Stomach (tissue), 9 donors: ENCODE results near the gene HTR2A. TPM values are rescaled to one million over a fixed set of nuclear protein-coding genes. Genes with fewer than 3 reads are reported as not detected.

ENCODE experiments used
- DNase-seq, 2 donors: peaks; one replicate each; pipeline versions ENCODE4 v3.0.0 to v3.0.0-alpha.2; 2013 to 2019
- H3K27ac ChIP-seq, 5 donors: fragments of 200-600 bp in 4 of 5; sonication (generic) in 4 of 5; one replicate each; pipeline ENCODE4 v1.5.1; 2013 to 2019; ENCODE audit warnings: mild to moderate bottlenecking in 1 of 5, moderate library complexity in 1 of 5
- H3K27me3 ChIP-seq, 3 donors: fragments of 200-600 bp; sonication (generic); one replicate each; pipeline ENCODE4 v1.5.1; 2017 to 2019; ENCODE audit warnings: mixed run types in 1 of 3
- H3K36me3 ChIP-seq, 4 donors: fragments of 200-600 bp; sonication (generic); 1 replicate in 3 of 4; 2 replicates in 1 of 4; pipeline ENCODE4 v1.5.1; 2016 to 2019
- H3K4me1 ChIP-seq, 4 donors: fragments of 200-600 bp; sonication (generic); one replicate each; pipeline ENCODE4 v1.5.1; 2016 to 2019
- H3K4me3 ChIP-seq, 4 donors: fragments of 200-600 bp; sonication (generic) in 3 of 4; one replicate each; pipeline ENCODE4 v1.5.1; 2016 to 2019; ENCODE audit warnings: mild to moderate bottlenecking in 1 of 4
- H3K9me3 ChIP-seq, 4 donors: fragments of 200-600 bp; sonication (generic); one replicate each; pipeline ENCODE4 v1.5.1; 2016 to 2019
- EP300 ChIP-seq: sonication (generic); formaldehyde crosslinking; IDR thresholded peaks from one replicate; pipeline ENCODE4 v1.6.1; 2017; ENCODE audit warnings: antibody characterized with exemption
- POLR2A ChIP-seq, 4 donors: fragments of 450-650 bp; IDR thresholded peaks; one replicate each; pipeline ENCODE4 v1.6.1; 2016; ENCODE audit warnings: antibody characterized with exemption in 4 of 4, control low read depth in 2 of 4, mild to moderate bottlenecking in 1 of 4, moderate library complexity in 1 of 4
- POLR2AphosphoS5 ChIP-seq, 3 donors: sonication (generic); formaldehyde crosslinking; IDR thresholded peaks; one replicate each; pipeline ENCODE4 v1.6.1; 2016; ENCODE audit warnings: antibody characterized with exemption in 3 of 3
- WGBS, 5 donors: extraction: QIAGEN DNeasy Blood & Tissue Kit in 3 of 5; methylation state at CpG; one replicate each; pipeline versions ENCODE4 v1.1.5 to v1.1.7; 2013 to 2018; 5-methylcytosine and 5-hydroxymethylcytosine counted together
- intact Hi-C: fragments of 100-400 bp; cut with DNase I; formaldehyde crosslinking; loops from one replicate; pipeline ENCODE4 v1.15.1; 2023; ENCODE audit warnings: low total_unique reads
- polyA plus RNA-seq, 3 donors: library from polyadenylated mRNA; stranded (reverse); fragments of 200-250 nt; gene quantifications; one replicate each; pipeline ENCODE4 v1.2.3, GENCODE V29; 2013
- total RNA-seq, 5 donors: library from RNA; depleted of rRNA; stranded (reverse); fragments of >200 nt; gene quantifications; one replicate each; pipeline versions ENCODE4 v1.1.0 to v1.2.3, GENCODE V29; 2014 to 2016
- TF ChIP-seq, protein P1 (sequence below), 7 experiments: fragments of 450-650 bp in 4 of 7; fragments of 200-600 bp in 3 of 7; sonication (generic) in 3 of 7; IDR thresholded peaks; one replicate each; pipeline ENCODE4 v1.5.1; 2016 to 2019; ENCODE audit warnings: antibody characterized with exemption in 7 of 7, control low read depth in 2 of 7, mild to moderate bottlenecking in 1 of 7
- donor health status: healthy with polysubstance abuse.
- donor health status: Bipolar disorder and iron deficiency.
- donor health status: healthy.

Gene HTR2A
- total and polyA plus RNA-seq, 8 donors, result 0.33 to 1.8 (median 0.87) TPM; not detected in 3

DNA sequence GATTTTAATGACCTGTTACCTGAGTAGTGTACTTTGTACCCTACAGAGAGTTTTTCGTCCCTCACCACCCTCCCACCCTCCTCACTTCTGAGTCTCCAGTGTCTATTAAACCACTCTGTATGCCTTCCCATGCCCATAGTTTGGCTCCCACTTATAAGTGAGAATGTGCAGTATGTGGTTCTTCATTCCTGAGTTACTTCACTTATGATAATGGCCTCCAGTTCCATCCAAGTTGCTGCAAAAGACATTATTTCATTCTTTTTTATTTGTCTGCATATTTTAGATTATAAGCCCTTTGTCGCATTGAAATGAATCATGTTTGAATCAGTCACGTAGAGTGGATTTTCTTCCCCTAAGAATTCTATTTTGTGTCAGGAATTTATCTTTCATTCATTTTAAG is 12.2 kb upstream of the HTR2A start:
- WGBS, 5 donors, result 75 to 83% (median 76%) methylated on average over 3 of the region's 3 CpGs
- no peaks in the 10 kb centered on the region for H3K9me3 ChIP-seq
- DNase-seq, result no peak
- H3K4me1 ChIP-seq, result no peaks in the 10 kb centered on the region
- H3K27me3 ChIP-seq, result no peaks in the 10 kb centered on the region
- H3K36me3 ChIP-seq, result no peaks in the 10 kb centered on the region
- TF ChIP-seq POLR2A (IDR thresholded peaks at IDR 0.05), result no peak
- TF ChIP-seq, protein P1, sequence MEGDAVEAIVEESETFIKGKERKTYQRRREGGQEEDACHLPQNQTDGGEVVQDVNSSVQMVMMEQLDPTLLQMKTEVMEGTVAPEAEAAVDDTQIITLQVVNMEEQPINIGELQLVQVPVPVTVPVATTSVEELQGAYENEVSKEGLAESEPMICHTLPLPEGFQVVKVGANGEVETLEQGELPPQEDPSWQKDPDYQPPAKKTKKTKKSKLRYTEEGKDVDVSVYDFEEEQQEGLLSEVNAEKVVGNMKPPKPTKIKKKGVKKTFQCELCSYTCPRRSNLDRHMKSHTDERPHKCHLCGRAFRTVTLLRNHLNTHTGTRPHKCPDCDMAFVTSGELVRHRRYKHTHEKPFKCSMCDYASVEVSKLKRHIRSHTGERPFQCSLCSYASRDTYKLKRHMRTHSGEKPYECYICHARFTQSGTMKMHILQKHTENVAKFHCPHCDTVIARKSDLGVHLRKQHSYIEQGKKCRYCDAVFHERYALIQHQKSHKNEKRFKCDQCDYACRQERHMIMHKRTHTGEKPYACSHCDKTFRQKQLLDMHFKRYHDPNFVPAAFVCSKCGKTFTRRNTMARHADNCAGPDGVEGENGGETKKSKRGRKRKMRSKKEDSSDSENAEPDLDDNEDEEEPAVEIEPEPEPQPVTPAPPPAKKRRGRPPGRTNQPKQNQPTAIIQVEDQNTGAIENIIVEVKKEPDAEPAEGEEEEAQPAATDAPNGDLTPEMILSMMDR (IDR thresholded peaks at IDR 0.05), result no peak
- no peak for TF ChIP-seq POLR2AphosphoS5 (IDR thresholded peaks at IDR 0.05)
- TF ChIP-seq EP300, result no peak
- no peak overlapping the region for H3K27ac ChIP-seq
- no peak overlapping the region for H3K4me3 ChIP-seq
- intact Hi-C loops, result no loop called here

DNA sequence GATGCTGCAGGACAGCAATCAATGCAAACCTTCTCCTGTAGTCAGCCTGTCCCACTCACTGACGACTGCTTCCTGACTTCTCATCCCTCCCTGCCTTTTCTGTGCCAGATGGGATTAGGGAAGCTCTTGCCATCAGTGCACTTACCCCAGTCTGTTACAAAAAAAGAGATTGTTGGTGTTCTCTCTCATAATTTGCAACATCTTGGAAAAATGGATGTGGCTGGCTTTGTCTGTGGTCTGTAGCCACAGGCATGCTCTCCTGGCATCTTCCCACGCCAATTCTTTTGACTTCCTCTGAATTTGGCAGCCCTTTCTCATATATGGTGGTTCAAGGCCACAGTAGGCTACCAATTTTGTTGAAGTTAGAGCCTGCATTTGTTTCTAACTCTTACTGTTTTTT is 11.6 kb upstream of the HTR2A start:
- TF ChIP-seq, protein P1 (IDR thresholded peaks at IDR 0.05), result no peak
- TF ChIP-seq EP300 (no peak), POLR2A (IDR thresholded peaks at IDR 0.05) (no peak), POLR2AphosphoS5 (IDR thresholded peaks at IDR 0.05) (no peak)
- Histone ChIP-seq H3K27me3 (no peaks in the 10 kb centered on the region), H3K27ac (no peak overlapping the region), H3K9me3 (no peaks in the 10 kb centered on the region), H3K4me1 (no peaks in the 10 kb centered on the region), H3K4me3 (no peak overlapping the region), H3K36me3 (no peaks in the 10 kb centered on the region)
- WGBS, 5 donors, result 43 to 63% (median 56%) methylated on average over 2 of the region's 2 CpGs
- intact Hi-C loops, result no loop called here
- DNase-seq, result no peak

DNA sequence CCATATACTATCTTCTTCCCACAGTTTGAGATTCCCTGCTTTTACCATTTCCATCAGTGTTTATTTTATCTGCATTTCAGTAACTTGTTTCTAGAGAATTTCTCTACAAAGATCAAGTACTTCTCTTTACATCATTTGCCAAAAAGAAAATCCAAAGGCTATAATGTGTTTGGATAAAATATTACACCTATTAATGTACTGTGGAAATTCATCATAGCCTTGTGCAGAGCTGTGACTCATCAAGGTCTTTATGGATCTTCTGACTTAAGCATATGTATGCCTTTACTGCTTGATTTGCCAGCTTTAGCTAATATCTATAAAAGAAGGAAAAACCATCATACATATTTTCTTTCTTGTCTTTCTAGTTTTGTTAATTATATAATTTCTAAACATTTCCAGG is 9.6 kb upstream of the HTR2A start:
- TF ChIP-seq, protein P1 (IDR thresholded peaks at IDR 0.05), result no peak
- TF ChIP-seq EP300 (no peak), POLR2AphosphoS5 (IDR thresholded peaks at IDR 0.05) (no peak), POLR2A (IDR thresholded peaks at IDR 0.05) (no peak)
- H3K9me3 ChIP-seq, result no peaks in the 10 kb centered on the region
- DNase-seq, result no peak
- no peak overlapping the region for H3K27ac ChIP-seq
- H3K4me3 ChIP-seq, result no peak overlapping the region
- H3K4me1 ChIP-seq, result no peaks in the 10 kb centered on the region
- no peaks in the 10 kb centered on the region for H3K27me3 ChIP-seq
- intact Hi-C loops, result no loop called here
- no peaks in the 10 kb centered on the region for H3K36me3 ChIP-seq

DNA sequence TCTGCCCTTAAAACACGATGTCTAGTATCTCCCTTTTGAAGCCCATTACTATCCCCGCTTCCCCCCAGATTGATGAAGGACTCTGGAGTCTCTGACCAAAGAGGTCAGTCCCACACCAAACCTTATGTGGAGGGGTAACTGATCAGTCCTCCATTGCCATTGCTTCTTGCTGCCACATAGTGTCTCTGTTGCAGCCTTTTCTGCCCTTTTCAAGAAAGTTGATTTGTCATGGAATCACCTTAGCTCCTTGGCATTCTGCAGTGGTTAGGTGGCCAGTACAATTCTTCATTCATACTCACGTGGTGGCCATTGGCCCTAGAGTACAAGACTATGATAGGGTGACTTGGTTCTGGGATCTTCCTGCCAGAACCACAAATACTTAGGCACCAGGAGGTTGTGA is 8.4 kb upstream of the HTR2A start:
- Histone ChIP-seq H3K9me3 (no peaks in the 10 kb centered on the region), H3K4me1 (no peaks in the 10 kb centered on the region), H3K4me3 (no peak overlapping the region), H3K36me3 (no peaks in the 10 kb centered on the region), H3K27me3 (no peaks in the 10 kb centered on the region), H3K27ac (no peak overlapping the region)
- intact Hi-C loops, result no loop called here
- no peak for DNase-seq
- 61 to 76% (median 65%) methylated on average over 3 of the region's 3 CpGs for WGBS, 5 donors
- TF ChIP-seq EP300 (no peak), POLR2A (IDR thresholded peaks at IDR 0.05) (no peak)

DNA sequence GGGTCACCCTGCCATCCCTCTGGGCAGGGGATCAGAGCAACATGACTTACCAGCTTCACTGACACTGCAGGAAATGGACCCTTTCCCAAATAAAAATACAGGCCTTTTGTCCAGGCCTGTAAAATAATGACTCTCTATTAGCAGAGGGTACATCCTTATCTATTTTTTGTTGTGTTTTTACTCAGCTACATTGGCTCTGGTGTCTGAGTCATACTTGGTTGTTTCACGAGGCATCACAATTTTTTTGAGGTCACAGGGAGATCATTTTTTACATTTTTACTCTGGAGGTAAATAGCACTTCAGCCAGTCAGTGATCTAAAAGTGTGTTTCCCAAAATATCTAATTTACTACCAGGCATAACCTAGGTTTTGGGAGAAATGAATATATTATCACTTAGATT is 6.9 kb upstream of the HTR2A start:
- H3K27ac ChIP-seq, result no peak overlapping the region
- H3K36me3 ChIP-seq, result no peaks in the 10 kb centered on the region
- no peak overlapping the region for H3K4me3 ChIP-seq
- intact Hi-C loops, result no loop called here
- no peaks in the 10 kb centered on the region for H3K9me3 ChIP-seq
- H3K4me1 ChIP-seq, result no peaks in the 10 kb centered on the region
- no peak for DNase-seq
- 26 to 62% (median 48%) methylated on average over 1 of the region's 1 CpG for WGBS, 5 donors
- TF ChIP-seq POLR2AphosphoS5 (IDR thresholded peaks at IDR 0.05) (no peak), POLR2A (IDR thresholded peaks at IDR 0.05) (no peak), EP300 (no peak)
- TF ChIP-seq, protein P1 (IDR thresholded peaks at IDR 0.05), result no peak
- no peaks in the 10 kb centered on the region for H3K27me3 ChIP-seq
